ENCODE data around the gene FAM168A.
"Not testable (repeated sequence)": the region's sequence is repeated elsewhere in the genome, so short reads cannot be mapped to it uniquely, and the experiment has no call there.

The FAM168A gene

DNA sequence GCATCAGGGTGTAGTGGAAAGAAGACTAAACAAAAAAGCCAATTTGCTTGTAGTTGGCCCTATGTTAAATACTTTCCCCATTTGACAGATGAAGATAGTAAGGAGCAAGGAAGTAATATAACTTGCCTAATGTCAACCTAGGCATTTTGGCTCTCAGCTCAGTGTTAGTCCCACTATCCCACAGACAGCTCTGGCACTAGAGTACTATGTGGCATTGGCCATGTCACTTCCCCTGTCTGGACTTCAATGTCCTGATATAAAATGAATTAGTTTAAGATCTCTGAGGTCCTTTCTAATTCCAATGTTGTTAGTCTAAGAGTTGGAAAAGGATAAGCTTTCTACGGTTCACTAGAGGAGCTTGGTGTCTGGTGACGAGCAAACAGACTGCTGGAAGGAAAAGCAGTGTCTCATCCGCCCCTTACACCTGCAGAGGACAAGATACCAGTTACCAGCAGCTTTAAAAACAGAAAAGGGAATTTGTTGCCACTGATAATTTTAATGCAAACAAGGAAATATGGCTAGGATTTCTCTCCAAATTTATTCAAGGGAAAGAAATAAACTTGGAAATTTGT, 129.2 kb downstream of the FAM168A start:
- DNase-seq (ENCODE audit: low read depth in 2 of 2), result no peak

DNA sequence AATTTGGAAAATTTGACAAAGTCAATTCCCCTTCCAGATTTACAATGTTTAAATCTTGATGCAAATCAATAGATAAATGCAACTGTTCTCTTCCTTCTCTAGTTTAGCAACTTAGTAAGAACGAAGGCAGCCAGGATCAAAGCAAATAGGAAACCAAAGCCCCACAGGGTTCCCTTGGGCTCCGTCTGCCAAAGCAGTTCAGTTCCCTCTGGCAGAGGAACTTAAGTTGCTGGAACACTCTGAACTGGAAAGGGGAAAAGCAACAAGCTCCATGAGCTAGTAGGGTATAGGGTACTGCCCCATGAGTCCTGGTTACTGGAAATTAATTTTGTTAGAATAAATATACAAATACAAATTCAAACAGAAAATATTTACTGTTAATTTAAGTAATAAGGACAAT, 130.4 kb downstream of the FAM168A start:
- DNase-seq (ENCODE audit: low read depth in 2 of 2), result no peak

DNA sequence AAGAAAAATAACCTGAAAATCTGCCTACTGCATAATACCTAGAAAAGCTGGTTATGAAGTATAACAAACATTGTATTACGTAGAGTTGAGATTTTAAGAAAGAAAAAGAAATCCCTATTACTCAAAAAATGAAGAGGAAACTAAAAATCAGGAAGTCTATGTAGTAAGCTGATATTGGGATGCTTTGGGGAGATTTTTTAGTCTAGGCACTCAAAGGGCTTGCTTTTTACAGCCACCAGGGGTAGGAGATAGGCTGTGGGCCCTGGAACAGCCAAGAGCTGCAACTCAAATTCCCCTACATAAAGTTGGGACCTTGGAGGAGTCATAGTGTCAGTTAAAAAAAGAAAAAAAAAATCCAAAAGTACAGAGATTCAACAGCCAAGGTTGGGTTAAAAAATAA, 131.3 kb downstream of the FAM168A start:
- no peak for DNase-seq (ENCODE audit: low read depth in 2 of 2)

DNA sequence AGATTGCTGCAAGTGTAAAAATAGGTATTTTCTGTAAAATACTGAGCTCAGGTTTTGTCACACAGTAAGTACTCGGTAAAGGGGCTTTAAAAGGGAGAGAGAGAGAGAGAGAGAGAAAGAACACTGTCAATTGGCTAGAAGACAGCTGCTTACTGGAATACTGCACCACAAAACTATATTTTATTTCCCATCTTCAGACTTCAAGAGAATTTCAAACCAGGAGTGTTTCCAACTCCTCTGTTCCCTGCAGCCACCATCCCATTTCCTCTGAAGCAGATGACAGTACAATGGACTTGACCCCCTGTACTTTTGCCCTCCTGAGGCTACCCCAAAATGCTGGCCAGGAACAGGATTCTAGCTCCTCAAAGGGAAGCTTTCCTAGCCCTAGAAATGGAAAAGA, 132.0 kb downstream of the FAM168A start:
- DNase-seq (ENCODE audit: low read depth in 2 of 2), result no peak

DNA sequence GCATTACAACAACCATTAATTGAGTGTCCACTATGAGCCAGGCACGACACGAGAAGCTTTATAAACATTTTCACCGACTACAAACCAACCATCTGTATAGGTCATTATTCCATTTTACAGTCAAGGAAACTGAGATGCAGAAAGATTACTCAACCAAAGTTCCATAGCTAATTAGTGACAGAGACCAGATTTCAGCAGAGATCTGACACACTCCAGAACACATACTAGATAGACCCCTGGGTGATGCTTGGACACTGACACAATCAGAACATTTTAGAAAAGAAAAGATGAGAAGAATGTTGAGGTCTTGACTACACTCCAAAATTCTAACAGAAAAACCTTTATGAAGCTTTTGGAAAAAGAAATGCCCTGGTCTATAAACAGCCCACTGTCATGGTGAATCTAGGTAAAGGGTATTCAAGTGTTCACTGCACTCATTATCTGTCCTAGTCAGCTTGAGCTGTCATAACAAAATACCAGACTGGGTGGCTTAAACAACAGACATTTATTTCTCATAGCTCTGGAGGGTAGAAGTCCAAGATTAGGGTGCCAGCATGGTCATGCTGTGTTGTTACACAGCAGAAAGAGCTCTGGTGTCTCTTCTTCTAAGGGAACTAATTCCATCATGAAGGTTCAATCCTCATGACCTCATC, 132.8 kb downstream of the FAM168A start:
- DNase-seq (ENCODE audit: low read depth in 2 of 2), result no peak

DNA sequence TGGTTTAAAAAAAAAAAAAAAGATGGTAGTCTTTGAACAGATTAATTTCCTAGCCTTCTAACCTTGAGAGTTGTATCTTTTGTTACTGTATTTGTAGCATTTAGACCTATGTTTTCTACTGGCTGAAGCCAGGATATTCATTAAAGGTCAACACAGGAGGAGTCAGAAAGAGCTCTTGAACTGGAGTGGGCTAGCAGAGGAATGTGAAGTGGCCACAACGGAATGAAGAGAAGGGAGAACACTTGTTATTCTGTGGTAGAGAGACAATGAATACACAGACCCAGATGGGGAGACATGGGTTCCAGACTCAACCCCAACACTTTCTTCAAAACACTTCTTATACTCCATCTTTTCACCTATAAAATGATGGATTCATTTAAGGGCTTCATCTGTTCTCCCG, 133.6 kb downstream of the FAM168A start:
- no peak for DNase-seq (ENCODE audit: low read depth in 2 of 2)

DNA sequence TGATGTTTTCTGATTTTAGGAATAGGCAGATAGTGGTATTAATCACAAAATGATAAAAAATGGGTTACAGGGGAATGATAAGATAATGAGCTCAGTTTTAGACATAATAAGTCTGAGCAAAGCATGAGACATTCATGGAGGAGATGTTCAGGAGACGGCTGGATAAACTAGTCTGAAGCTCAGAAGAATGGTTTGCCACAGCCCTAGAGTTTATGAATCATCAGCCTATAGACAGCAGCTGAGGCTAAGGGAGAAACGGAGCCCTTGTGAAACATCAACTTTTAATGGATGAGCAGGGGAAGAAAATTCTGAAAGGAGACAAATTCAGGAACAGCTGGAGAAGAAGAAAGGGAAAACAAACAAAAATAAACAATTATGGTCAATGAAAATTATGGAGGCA, 134.6 kb downstream of the FAM168A start:
- DNase-seq (ENCODE audit: low read depth in 2 of 2), result no peak

DNA sequence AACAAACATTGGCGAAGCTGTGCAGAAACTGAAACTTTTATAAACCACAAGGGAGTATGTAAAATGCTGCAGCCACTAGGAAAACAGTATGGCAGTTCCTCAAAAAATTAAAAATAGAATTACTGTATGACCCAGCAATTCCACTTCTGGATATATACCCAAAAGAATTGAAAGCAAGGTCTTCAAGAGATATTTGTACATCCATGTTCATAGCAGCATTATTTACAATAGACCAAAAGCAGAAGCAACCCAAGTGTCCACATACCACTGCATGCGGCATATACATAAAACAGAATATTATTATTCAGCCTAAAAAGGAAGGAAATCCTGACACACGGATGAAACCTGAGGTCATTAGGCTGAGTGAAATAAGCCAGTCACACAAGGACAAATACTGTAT, 135.9 kb downstream of the FAM168A start:
- no peak for DNase-seq (ENCODE audit: low read depth in 2 of 2)

DNA sequence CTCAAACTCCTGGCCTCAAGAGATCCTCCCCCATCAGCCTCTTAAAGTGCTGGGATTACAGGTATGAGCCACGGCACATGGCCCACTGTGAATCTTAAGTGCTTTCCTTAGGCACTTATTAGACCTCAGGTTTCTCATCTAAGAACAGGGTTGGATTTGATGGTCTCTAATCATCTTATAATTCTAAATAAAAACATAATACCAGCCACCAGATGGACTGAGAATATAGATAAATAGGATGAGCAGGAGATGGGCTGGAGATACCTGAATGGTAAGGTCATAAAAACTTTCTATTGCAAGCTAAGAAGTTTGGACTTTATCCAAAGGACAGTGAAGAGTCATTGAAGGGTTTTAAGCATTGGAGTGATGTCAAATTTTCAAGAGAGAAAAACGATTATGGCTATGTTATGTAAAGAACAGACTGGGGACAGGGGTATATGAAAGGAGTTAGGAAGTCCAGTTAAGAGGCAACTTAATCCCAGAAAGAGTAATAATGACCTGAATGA, 136.5 kb downstream of the FAM168A start:
- DNase-seq (ENCODE audit: low read depth in 2 of 2), result no peak

DNA sequence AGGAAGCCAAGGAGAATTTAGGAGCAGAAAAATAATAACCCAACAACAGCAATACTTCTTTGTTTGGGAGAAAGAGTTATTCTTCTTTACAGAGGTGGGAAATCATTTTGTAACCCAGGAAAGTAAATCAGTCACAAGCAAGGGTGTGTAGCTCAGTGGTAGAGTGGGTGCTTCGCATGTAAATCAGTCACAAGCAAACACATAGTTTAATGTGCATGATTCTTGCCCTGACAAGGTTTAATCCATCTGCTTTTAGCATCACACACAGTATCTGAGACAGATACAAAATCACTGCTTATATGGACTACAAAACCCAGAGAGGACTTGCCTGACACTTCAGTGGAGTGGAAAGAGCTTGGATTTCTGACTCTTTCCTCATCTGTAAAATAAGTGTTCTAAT, 139.7 kb downstream of the FAM168A start:
- DNase-seq (ENCODE audit: low read depth in 2 of 2), result no peak

DNA sequence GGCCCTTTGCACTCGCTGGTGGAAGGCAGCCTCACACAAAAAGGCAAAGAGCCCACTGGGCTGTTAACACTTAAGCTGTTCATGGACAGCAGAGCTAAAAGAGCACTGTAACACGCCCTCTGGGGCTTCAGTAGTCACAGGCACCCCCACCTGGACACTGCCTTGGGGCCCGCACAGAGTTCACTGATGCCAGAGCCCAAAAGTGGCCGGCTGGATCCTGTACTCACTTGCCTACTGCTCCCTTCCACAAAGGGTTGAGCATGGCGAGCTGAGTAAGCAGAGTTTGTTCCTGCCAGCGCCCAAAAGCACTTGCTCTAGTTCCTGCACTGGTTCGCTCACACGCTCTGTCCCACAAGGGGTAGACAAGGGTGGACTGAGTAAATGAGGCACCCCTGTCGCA, 142.9 kb downstream of the FAM168A start:
- no peak for DNase-seq (ENCODE audit: low read depth in 2 of 2)

DNA sequence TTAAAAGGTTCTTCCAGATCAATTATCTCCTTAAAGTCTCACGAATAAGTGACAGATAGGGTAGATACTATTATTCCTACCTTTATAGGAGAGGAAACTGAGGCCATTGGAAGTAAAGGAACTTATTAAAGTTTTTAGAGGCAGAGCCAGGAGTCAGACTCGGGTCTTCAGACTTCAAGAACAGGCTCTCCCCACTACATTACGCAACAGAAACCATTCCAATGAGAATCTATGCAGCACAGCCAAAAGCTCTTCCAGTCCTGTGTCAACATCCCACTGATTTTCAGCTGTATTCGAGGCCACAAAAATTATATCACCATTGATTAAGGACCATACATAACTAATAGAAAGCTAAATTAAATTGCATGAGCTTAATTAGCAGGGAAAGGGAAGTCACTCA, 144.3 kb downstream of the FAM168A start:
- no peak for DNase-seq (ENCODE audit: low read depth in 2 of 2)

DNA sequence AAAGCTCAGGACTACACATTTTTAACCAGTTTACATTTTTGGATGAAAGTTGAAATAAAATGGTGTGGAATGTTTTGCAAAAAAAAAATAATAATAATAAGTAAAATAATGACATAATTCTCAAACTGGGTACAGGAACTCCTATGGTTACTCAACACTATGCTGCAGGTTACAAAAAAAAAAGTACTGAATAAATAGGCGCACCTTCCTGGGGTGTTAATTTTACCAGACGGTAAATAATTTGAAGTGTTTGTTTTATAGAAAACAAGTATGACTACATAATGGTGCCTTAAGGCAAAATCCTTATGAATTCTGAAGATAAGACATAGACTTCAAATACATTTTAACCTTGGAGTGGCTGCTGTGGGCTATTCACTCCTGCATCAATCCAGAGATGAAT, 145.2 kb downstream of the FAM168A start:
- DNase-seq (ENCODE audit: low read depth in 2 of 2), result no peak

DNA sequence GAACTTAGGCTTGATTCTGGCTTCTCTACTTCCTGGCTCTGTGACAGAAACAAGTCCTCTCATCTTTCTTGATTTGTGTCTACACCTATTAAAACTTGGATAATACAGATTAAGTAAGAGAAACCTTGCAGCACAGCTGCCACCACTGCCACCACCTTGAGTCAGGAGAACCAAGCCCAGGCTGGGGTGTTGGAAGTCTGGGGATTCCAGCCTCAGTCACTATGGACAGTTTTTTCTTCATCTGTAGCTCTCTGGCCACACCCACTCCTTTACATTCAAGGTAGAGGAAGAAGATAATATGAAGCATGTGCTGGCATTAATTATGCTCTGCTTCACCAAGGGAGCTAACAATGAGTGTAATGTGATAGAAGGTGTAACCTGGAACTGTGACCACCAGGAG, 146.0 kb downstream of the FAM168A start:
- DNase-seq (ENCODE audit: low read depth in 2 of 2), result no peak

DNA sequence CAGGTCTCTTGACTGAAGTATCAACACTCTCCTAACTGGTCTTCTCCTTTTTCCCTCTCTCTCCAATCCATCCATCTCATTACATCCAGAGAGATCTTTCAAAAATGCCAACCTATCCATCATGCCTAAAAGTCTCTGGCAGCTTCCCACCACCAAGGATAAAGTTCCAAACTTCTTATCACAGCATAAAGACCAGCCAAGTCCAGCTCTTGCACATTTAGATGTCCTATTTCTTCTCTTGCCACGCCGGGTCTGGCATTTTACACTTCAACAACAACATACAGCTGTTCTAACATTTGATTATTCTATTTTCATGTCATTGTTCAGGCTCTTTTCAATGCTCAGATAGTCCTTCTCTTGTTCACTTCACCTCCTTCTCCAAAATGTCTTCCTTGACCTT, 151.1 kb downstream of the FAM168A start:
- no peak for DNase-seq (ENCODE audit: low read depth in 2 of 2)

DNA sequence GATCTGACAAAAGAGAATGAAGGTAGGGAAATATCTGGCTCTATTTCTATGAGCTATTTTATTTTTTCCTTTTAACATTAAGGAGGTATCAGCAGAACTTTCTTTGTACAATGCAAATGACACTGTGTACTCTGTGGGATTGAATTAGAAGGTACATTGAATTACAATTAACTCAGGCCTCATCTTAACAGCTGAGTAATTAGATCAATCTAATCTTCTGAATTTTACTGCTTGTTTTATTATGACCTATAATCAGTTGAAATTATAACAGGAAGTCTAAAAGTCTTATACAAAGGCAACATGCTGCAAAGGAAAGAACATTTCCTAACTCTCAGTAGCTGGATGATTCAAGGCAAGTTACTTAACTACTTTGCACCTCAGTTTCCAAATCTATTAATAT, 151.9 kb downstream of the FAM168A start:
- DNase-seq (ENCODE audit: low read depth in 2 of 2), result no peak

DNA sequence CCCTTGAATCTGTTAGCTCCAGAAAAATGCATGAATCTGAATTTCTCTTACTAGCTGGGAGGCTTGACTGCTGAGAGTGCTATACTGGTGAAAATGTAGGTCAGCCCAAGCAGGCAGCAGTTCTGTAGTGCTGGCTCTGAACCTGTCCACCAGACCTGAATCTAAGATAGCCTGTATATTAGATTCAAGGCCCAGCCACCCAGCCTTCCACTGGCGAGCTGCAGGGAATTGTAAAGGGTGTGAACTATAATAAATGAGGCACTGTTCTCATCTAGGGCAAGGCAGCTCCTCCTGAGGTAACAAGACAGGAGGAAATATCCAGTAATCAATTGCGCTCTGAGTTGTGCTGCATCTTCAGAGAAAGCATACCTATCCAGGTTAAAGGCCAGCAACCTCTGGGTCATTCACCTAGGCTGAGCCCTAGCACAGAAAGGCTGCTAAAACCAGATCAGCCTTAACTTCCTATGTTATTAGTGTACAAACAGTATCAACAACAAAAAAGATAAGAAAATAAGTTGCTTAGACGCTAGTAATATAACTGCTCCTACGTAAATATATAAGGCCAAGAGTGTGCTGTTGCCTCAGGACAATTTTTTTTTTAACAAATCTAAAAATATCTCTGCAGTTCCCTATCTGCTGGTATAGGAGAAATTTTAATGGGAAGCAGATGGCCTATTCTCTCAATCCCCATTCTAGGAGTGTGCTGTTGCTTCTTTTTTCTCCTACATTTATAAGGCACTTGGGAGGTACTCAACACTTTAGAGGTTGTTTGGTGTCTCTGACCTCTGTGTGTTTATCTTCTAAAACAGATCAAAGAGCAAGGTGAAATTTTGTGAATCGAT, 158.7 kb downstream of the FAM168A start:
- no peak for DNase-seq (ENCODE audit: low read depth in 2 of 2)

DNA sequence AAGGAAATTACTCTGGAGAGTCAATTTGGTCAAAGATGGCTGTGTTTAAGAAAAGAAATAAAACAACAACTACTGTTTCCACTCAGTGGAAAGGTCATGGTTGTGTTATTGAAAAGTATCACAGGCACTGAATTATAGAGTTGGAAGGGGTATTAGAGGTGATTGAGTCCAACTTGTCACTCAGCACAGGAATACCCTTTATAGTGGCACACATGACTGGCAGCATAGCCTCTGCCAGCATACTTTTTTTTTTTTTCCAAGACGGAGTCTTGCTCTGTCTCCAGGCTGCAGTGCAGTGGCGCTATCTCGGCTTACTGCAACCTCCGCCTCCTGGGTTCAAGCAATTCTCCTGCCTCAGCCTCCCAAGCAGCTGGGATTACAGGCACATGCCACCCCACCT, 161.1 kb downstream of the FAM168A start:
- not testable (repeated sequence) for DNase-seq (ENCODE audit: low read depth in 2 of 2)

DNA sequence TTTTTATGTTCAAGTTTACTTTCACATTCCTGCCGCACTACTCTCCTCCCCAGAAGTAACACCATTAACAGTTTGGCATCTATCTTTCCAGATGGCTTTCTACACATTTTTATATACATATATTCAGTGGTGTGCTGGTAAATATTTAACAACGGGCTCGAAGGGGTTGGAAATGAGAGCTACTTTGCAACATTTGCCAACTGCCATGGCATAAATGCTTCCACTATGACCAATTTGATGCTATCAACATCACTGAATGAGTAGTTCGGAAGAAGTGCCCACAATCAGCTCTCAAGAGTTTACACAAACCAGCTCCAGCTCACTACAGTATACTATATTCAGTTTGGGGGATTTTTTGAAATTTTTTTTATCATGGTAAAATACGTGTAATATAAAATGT, 166.5 kb downstream of the FAM168A start:
- DNase-seq (ENCODE audit: low read depth in 2 of 2), result no peak

DNA sequence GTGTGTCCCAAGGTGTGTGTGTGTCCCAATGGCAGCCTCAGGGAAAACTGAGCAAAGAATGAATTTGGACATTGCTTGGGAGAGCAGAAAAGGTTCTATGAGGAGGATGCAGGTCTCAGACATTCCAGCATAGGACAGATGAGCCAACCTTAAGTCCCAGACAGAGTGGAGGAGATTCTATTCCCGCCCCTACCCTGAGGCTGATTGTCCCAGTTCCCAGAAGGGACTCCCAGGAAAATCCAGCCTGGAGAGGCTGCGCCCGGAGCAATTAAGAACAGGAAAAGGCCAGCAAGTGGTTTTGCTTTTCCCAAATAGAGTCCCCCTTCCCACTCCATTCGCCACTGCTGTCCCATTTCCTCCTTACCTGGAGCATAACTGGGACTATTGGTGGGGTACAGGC, 167.6 kb downstream of the FAM168A start:
- no peak for DNase-seq (ENCODE audit: low read depth in 2 of 2)

DNA sequence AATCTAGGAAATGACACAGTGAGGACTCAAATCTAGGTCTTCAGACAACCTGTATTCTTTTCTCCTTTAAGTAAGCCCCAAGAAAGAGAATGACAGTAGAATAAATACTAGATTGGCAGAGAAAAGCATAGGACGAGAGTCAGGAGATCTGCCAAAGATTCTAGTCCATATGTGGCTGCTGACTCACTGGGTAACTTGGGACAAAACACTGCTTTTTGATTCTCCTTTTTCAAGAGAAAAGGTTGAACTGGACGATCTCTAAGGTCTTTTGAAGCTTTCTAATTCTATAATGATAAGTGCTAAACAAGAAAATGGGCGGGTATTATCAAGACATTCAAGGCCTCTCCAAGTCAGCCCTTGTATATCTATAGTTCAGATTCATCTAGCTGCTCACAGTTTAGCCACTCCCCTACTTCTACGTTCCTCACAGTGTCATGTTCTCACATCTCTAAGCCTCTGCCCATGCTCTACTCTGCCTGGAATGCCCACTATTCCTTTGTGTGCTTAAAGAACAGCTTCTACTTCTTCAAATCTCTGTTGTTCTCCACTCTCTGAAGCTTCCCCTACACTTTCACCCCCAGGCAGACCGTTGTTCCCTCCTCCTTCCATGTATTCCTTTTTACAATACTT, 168.7 kb downstream of the FAM168A start:
- no peak for DNase-seq (ENCODE audit: low read depth in 2 of 2)

DNA sequence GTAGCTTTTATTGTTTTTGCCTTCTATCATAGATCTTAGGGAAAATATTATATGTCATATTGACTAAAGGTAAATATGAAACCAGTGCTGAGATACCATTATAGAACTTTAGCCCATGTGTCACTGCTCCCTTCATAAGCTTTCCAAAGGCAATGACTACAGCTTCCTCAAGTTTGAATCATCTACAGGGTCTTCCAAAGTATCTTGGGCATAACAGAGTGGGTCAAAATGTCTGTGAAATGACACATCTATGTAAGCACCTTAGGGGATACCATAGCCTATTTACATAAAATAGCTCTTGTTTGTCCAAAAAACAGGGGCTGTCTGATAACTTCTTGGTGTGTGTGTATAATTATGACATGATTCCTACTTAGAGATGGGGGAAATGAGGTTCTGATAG, 169.2 kb downstream of the FAM168A start:
- DNase-seq (ENCODE audit: low read depth in 2 of 2), result no peak

DNA sequence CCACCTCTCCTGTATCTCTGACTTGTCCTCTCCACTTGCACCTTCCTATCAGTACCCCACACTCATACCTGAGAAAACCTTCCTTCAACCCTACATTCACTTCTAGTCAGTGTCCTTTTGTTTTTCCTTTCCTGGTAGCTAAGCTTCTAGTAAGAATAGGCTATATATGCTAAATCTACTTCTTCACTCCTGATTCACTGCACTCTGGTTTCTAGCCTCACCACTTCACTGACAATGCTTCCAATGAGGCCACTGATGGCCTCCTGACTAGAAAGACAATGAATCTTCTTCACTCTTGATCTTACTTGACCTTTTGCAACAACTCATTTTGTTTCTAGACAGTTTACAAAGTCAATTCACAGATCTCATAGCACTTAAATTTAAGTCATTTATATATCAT, 169.7 kb downstream of the FAM168A start:
- DNase-seq (ENCODE audit: low read depth in 2 of 2), result no peak
